HG02981 (cell line): ENCODE results near the gene GPR31.
A peak's percentile ranks its signal among the peaks of the same experiment; 100 is the strongest.
"Not testable (repeated sequence)": the region's sequence is repeated elsewhere in the genome, so short reads cannot be mapped to it uniquely, and the experiment has no call there.

Experiments used
- ATAC-seq: cut with Tn5 transposase; IDR thresholded peaks from one replicate; pipeline ENCODE4 v1.9.1; 2021; ENCODE audit warnings: mild to moderate bottlenecking, moderate library complexity; ENCODE audit not compliant: unreplicated experiment

GPR31 gene

GRCh38 chr6:167157863-167158262 lies at the start of gene GPR31:
GPR31 (minus strand) TSS chr6:167157980; CDS start chr6:167157831, 149 bp downstream.
- no peak for ATAC-seq

DNA sequence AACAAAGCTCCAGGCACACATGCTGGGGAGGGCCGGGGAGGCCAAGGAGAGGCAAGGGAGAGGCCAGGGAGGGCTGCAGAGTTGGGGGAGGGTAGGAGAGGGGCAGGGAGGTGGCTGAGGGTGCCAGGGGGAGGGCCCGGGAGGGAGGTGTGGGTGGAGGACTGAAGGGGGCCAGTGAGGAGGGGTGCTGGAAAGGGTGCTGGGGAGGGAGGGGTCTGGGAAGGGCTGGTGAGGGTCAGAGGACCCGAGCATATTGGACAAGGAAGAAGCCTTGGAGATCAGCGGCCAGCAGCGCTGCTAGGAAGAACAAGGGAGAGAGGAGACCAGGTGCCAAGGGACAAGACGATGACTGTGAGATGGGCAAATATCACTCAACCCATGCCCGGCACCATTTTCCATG lies 49.7 kb upstream of the GPR31 start:
- ATAC-seq: no peak

- not testable (repeated sequence) for ATAC-seq
These were observed 47.5 kb upstream of the GPR31 start for GRCh38 chr6:167205316-167205715.

GRCh38 chr6:167204059-167204348 lies 46.2 kb upstream of the GPR31 start:
- ATAC-seq: not testable (repeated sequence)

GRCh38 chr6:167203261-167204058 lies 45.7 kb upstream of the GPR31 start:
- not testable (repeated sequence) for ATAC-seq

DNA sequence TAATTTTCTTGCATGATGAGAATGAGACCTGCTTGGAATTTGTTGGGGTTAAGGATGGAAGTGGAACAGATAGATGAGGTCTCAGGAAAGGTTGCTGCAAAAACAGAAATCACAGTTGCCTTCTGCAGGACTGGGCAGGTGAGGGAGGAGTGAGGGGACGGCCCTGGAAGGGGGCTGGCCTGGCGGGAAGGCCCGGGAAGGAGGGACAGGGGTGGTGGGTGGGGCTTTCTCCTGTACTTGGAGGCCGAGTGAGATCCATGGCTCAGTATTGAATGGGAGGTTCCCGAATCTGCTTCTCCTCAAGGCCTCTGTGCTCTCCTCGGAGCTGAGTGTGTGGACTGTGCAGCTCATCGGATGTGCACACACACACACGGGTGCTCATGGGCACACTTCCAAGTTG lies 44.8 kb upstream of the GPR31 start:
- not testable (repeated sequence) for ATAC-seq

DNA sequence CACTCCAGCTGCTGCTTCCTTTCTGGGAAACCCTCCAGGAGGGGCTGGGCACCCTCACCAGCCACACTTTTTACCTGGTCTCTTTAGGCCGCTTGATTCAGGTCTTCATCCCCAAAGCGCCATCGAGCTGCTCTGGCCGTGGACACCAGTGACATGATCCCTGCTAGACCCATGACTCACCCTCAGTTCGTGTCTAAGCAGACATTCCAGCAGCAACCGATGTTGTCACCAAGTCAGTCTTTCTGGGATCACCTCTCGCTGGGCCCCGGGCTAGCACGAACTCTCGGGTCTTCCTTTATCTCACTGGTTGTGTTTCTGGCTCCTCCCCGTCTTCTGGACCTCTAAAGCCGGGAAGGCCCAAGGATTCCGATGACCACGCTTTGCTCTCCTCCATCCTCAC lies 43.0 kb upstream of the GPR31 start:
- ATAC-seq: no peak

- ATAC-seq: not testable (repeated sequence)
These were observed 38.3 kb upstream of the GPR31 start for GRCh38 chr6:167195941-167196610.

GRCh38 chr6:167193515-167194125 lies 35.8 kb upstream of the GPR31 start:
- ATAC-seq: not testable (repeated sequence)

GRCh38 chr6:167191043-167191583 lies 33.3 kb upstream of the GPR31 start:
- not testable (repeated sequence) for ATAC-seq

- ATAC-seq: not testable (repeated sequence)
These were observed 29.5 kb upstream of the GPR31 start for GRCh38 chr6:167187275-167187674.

- not testable (repeated sequence) for ATAC-seq
These were observed 27.3 kb upstream of the GPR31 start for GRCh38 chr6:167185101-167185500.

- peak; percentile 90 for ATAC-seq
These were observed 25.1 kb upstream of the GPR31 start for GRCh38 chr6:167182913-167183314.

DNA sequence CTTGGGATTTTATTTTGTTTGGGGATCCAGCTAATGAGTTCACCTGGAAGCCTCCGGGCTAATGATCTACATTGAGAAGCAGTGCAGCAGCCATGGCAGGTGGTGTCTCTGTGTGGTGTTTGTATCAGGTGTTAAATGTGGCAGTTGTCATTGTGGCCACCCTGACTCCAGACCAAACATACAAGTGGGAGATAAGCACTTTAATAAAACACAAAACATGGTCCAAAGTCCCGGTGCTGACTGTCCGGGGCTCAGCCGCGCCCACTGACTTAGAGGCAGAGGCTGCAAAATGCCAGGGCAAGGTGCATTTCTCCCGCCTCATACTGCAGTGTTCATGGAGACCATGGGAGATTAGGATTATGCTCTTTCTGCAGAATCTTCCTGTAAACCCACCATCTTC lies 23.6 kb upstream of the GPR31 start:
- ATAC-seq: not testable (repeated sequence)

DNA sequence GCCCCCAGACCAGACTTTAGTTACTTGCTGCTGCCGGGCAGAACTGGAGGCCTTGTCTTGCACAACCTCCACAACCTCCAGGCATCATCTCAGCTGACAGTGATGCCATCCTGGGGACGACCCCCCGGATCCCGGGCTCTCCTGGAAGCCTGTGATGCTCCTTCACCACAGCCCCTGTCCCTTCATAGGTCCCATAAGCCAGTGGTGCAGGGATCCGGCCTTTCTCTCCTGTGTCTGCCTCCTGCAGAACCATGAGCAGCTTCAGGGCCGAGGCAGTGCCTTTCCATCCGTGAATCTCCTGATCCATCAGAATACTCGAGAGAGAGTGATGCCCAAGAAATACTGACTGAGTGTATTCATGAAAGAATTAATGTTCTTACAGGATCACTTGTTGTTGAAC lies 22.3 kb upstream of the GPR31 start:
- not testable (repeated sequence) for ATAC-seq

- ATAC-seq: not testable (repeated sequence)
These were observed 21.3 kb upstream of the GPR31 start for GRCh38 chr6:167178896-167179655.

DNA sequence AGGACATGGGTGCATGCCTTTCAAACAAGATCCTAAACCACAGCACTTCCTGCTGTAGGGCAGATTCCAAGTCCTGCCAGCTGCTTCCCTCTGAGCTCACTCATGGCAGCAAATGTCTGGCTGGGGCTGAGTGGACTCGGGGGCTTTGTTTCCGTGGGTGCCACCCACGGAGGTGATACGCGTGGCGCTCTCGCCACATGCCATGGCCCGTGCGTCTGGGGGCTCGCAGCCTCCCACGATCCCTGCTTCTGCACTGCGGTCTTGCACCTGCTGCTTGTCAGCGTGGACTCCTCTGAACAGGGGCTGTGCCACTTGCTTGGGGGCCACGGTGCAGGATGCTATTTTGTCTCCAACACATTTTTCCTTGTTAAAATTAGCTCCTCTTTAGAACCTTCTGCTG lies 19.5 kb upstream of the GPR31 start:
- not testable (repeated sequence) for ATAC-seq

DNA sequence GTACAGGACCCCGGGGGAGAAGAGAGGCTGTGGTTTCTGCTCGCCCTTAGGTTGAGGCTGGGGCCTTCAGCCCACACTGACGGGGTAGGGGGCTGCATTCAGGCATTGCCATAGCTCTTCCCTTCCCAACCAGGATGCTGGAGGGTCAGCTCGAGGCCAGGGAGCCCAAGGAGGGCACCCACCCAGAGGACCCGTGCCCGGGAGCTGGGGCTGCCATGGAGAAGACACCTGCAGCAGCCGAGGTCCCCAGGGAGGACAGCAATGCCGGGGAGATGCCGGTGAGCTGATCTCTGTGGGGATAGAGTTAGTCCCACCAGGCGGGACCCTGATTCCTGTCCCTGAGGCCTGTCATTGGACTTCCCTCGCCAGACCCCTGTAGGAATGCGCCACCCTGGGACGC lies 14.2 kb upstream of the GPR31 start:
- ATAC-seq: not testable (repeated sequence)

- not testable (repeated sequence) for ATAC-seq
These were observed 13.5 kb upstream of the GPR31 start for GRCh38 chr6:167171300-167171699.

- not testable (repeated sequence) for ATAC-seq
These were observed 12.1 kb upstream of the GPR31 start for GRCh38 chr6:167169867-167170266.

GRCh38 chr6:167168296-167168695 lies 10.5 kb upstream of the GPR31 start:
- not testable (repeated sequence) for ATAC-seq
